GOT3 (cell line): ENCODE data around the gene FHOD3.
"Not testable (repeated sequence)": the region's sequence is repeated elsewhere in the genome, so short reads cannot be mapped to it uniquely, and the experiment has no call there.

Experiments
- DNase-seq: peaks from one replicate; lab custom pipeline; 2025; ENCODE audit warnings: mixed read lengths; lab: John Stamatoyannopoulos, UW

Gene FHOD3

GRCh38 chr18:36350839-36351469, 53.4 kb downstream of the FHOD3 start:
- DNase-seq = no peak

GRCh38 chr18:36352384-36352783, 54.9 kb downstream of the FHOD3 start:
- DNase-seq = no peak

DNA sequence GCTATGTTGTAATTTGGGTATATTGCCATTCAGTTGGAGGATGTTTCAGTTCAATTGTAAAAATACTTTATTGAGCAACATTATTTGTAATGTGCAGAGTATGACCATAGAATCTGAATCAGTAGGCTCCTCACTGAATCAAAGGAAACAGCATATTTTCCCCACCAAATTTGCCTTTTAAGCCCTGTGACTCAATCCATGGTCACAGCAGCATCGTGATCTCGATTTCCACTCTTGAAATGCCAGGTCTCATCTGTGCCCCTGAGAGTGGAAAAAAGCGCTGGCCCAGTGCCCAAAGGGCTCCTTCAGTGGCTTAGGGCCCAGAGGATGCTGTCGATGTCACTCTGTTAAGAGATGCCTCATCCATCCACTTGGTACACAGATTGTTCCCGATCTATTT, 57.5 kb downstream of the FHOD3 start:
- no peak for DNase-seq

- DNase-seq = no peak
These were observed 58.0 kb downstream of the FHOD3 start for GRCh38 chr18:36355511-36355910.

- DNase-seq = not testable (repeated sequence)
These were observed 59.2 kb downstream of the FHOD3 start for GRCh38 chr18:36356741-36357140.

GRCh38 chr18:36358141-36358540, 60.6 kb downstream of the FHOD3 start:
- DNase-seq = no peak

GRCh38 chr18:36360256-36360909, 62.9 kb downstream of the FHOD3 start:
- no peak for DNase-seq

GRCh38 chr18:36364911-36365624, 67.6 kb downstream of the FHOD3 start:
- DNase-seq = no peak

DNA sequence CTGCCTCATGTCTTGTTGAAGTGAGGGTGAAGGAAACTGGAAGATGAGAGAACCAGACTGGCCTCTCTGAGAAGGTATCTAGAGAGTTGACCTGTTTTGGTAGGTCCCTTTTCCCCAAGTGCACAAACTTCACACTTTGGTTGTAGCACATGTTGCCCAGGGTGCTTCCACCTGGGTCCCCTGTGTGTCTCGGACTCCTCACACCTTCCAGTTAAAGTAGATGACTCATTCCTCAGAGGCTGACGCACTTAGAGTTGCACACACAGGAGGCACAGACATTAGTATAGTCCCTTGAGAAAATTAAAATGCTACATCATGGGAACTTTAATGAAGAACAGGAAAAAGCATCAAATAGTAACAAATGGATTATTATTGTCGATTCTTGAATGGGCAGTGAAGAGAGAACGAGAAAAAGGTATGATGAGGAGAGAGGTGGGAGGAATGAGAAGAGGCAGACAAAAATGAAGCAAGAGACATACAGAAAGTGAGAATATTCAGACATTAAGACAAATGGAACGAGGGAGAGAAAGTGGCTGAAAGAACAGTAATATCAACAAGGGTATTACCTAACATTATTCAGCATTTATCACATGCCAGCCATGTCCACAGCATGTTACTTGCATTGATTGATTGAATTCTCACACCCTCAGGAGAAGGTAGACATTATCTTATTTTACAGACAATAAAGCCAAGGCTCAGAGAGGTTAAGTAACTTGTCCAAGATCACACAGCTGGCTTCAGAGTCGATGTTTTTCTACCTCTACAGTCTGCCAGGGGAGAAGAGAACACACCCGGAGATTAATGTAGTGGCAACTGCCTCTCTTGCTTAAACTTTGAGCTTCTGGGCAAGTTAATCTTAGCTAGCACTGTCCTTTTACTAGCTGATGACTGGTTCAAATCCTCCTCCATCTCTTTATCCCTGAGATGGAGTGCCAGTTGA, 68.6 kb downstream of the FHOD3 start:
- DNase-seq = no peak

GRCh38 chr18:36366994-36367839, 69.7 kb downstream of the FHOD3 start:
- DNase-seq = no peak

GRCh38 chr18:36368889-36369288, 71.4 kb downstream of the FHOD3 start:
- DNase-seq = no peak

DNA sequence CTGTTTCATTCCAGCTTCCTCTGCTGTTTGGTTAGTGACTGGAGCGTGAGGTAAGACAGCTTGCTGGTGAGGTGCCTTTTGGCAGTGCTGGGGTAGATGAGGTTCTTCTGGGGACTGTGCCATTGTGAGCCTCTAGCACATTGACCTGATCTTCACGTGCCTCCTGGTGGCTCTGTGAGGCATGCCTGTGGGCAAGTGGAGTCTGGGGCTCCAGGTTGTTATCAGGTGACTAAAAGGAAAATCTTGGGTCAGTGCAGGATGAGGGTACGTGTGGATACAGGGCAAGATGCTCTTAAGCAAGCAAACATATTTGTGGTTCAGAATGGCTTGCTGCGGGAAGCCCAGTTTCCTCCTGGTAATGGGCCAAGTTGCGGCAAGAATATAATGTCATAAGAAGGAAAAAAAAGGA, 75.4 kb downstream of the FHOD3 start:
- DNase-seq = no peak

DNA sequence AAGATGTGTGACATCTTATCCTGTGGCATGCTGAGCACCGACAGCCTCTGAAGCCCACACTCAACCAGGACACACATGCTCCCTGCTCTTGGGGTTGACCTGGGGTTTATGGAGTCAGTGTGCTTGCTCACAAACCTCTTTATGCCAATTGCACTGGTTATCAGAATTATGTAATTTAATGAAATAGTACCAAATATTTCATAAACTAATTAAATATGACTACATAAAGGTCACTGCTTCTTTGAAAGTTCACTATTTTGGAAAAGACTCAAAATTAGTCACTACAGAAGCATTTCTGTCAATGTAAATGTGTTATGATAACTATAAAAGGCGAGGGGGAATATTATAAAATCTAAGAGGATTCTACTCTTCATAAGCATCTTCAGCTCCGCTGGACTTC, 76.7 kb downstream of the FHOD3 start:
- no peak for DNase-seq

GRCh38 chr18:36375118-36375517, 77.6 kb downstream of the FHOD3 start:
- DNase-seq = no peak

GRCh38 chr18:36376361-36376760, 78.8 kb downstream of the FHOD3 start:
- no peak for DNase-seq

- DNase-seq = no peak
These were observed 80.1 kb downstream of the FHOD3 start for GRCh38 chr18:36377626-36378025.

DNA sequence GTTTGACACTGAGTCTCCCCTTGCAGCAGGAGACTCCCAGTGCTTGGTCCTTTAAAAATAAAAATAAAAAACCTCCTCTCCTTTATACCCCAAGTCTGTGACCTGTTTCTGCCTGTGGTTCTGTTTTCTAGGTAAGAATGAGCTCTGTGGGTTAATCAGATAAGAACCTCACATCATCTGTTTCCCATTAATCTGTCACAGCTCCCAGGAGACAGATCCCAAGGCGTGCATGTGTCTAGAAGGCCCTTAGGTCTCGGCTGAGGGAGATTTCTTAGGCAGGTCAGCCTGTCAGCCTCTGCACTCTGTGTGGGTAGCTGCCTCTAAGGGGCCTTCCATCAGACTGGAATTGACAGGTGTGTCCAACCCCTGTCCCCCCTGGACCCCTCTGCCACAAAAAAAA, 80.7 kb downstream of the FHOD3 start:
- DNase-seq = no peak

- DNase-seq = no peak
These were observed 82.0 kb downstream of the FHOD3 start for GRCh38 chr18:36379435-36379984.

GRCh38 chr18:36380173-36380827, 82.8 kb downstream of the FHOD3 start:
- no peak for DNase-seq

DNA sequence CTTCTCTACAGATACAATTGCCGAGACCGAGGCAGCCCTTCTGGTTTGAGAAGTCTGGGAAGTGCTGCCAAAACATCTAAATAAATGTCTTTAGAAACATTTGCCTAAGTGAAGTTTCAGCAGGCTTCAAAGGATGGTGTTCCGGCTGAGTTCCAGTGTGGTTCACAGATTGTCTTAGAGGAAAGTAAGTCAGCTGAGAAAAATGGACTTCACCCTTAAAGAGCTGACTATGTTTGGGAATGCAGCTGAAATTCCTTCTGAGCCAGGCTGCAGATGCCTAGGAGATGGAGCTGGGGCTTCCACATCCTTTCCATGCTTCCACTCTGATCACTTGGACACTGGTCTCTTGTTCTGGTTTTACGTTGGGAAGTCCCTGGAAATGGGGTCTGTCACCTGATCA, 83.6 kb downstream of the FHOD3 start:
- no peak for DNase-seq
